Mesenchymal stem cell (in vitro differentiated cells and primary cell): ENCODE results near the gene MYT1.

ENCODE experiments used
- DNase-seq: peaks from one replicate; pipeline ENCODE4 v3.0.0-alpha.2; 2013
- H2AFZ ChIP-seq: one replicate; pipeline ENCODE4 v1.6.1; 2013; ENCODE audit warnings: low read depth, mild to moderate bottlenecking, control low read depth, inconsistent platforms, low read length, moderate library complexity
- H2AK5ac ChIP-seq: 2 replicates; pipeline ENCODE4 v1.6.1; 2013; ENCODE audit warnings: low read length, moderate library complexity, mild to moderate bottlenecking, inconsistent platforms; ENCODE audit not compliant: severe bottlenecking
- H2BK120ac ChIP-seq: one replicate; pipeline ENCODE4 v1.6.1; 2013; ENCODE audit warnings: low read depth, mild to moderate bottlenecking, inconsistent platforms, low read length, moderate library complexity
- H2BK12ac ChIP-seq, 2 experiments: one replicate each; pipeline ENCODE4 v1.6.1; 2013; ENCODE audit warnings: inconsistent platforms in 2 of 2, low read length in 2 of 2, mild to moderate bottlenecking in 2 of 2, moderate library complexity in 2 of 2, control low read depth in 1 of 2
- H2BK15ac ChIP-seq: one replicate; pipeline ENCODE4 v1.6.1; 2013; ENCODE audit warnings: mild to moderate bottlenecking, low read depth, inconsistent platforms; ENCODE audit not compliant: poor library complexity, severe bottlenecking
- H2BK5ac ChIP-seq: 2 replicates; pipeline ENCODE4 v1.6.1; 2013; ENCODE audit warnings: low read depth, mild to moderate bottlenecking, low read length, control low read depth, inconsistent platforms; ENCODE audit not compliant: poor library complexity, severe bottlenecking
- H3K14ac ChIP-seq, 2 experiments: one replicate each; pipeline ENCODE4 v1.6.1; 2013; ENCODE audit warnings: inconsistent platforms in 2 of 2, low read length in 2 of 2, control low read depth in 1 of 2, mild to moderate bottlenecking in 1 of 2, moderate library complexity in 1 of 2
- H3K18ac ChIP-seq, 2 experiments: one replicate each; pipeline ENCODE4 v1.6.1; 2013; ENCODE audit warnings: inconsistent platforms in 2 of 2, low read length in 2 of 2, control low read depth in 1 of 2, low read depth in 1 of 2, mild to moderate bottlenecking in 1 of 2
- H3K23ac ChIP-seq, 2 experiments: one replicate each; pipeline ENCODE4 v1.6.1; 2013; ENCODE audit warnings: inconsistent platforms in 2 of 2, low read length in 2 of 2, mild to moderate bottlenecking in 2 of 2, moderate library complexity in 2 of 2, control low read depth in 1 of 2
- H3K27ac ChIP-seq: 2 replicates; pipeline ENCODE4 v1.5.1; 2013; ENCODE audit warnings: mild to moderate bottlenecking, moderate library complexity, low read length, control low read depth, inconsistent platforms; ENCODE audit not compliant: poor library complexity, severe bottlenecking
- H3K27me3 ChIP-seq, 2 experiments: 2 replicates each; pipeline versions ENCODE4 v1.6.1 to v1.7.0; 2013; ENCODE audit warnings: low read length in 2 of 2, mild to moderate bottlenecking in 2 of 2, moderate library complexity in 2 of 2, control low read depth in 1 of 2, inconsistent platforms in 1 of 2; ENCODE audit not compliant: control insufficient read depth in 1 of 2, insufficient read depth in 1 of 2
- H3K36me3 ChIP-seq, 2 experiments: 2 replicates each; pipeline versions ENCODE4 v1.6.1 to v1.7.0; 2013; ENCODE audit warnings: low read length in 2 of 2, control low read depth in 1 of 2, inconsistent platforms in 1 of 2, low read depth in 1 of 2, mild to moderate bottlenecking in 1 of 2; ENCODE audit not compliant: insufficient read depth in 2 of 2, control insufficient read depth in 1 of 2
- H3K4ac ChIP-seq, 2 experiments: one replicate each; pipeline ENCODE4 v1.6.1; 2013; ENCODE audit warnings: inconsistent platforms in 2 of 2, low read length in 2 of 2, mild to moderate bottlenecking in 2 of 2, moderate library complexity in 2 of 2, control low read depth in 1 of 2, low read depth in 1 of 2
- H3K4me1 ChIP-seq: 2 replicates; pipeline ENCODE4 v1.6.1; 2013; ENCODE audit warnings: low read depth, low read length, control low read depth; ENCODE audit not compliant: control insufficient read depth, insufficient read depth
- H3K4me2 ChIP-seq: 2 replicates; pipeline ENCODE4 v1.6.1; 2013; ENCODE audit warnings: low read length, mild to moderate bottlenecking, inconsistent platforms; ENCODE audit not compliant: poor library complexity, severe bottlenecking
- H3K4me3 ChIP-seq, 2 experiments: 2 replicates each; pipeline versions ENCODE4 v1.5.1 to v1.7.0; 2013; ENCODE audit warnings: low read length in 2 of 2, mild to moderate bottlenecking in 2 of 2, control low read depth in 1 of 2, low read depth in 1 of 2; ENCODE audit not compliant: insufficient read depth in 1 of 2
- H3K79me1 ChIP-seq: replicated peaks from 2 replicates; pipeline ENCODE4 v1.6.1; 2013; ENCODE audit warnings: mild to moderate bottlenecking, control low read depth, low read length, inconsistent platforms; ENCODE audit not compliant: poor library complexity, severe bottlenecking
- H3K9ac ChIP-seq: 2 replicates; pipeline ENCODE4 v1.7.0; 2013; ENCODE audit warnings: mild to moderate bottlenecking, low read length, moderate library complexity
- H3K9me3 ChIP-seq: 2 replicates; pipeline ENCODE4 v1.7.0; 2013; ENCODE audit warnings: mild to moderate bottlenecking, low read length; ENCODE audit not compliant: control insufficient read depth
- H4K8ac ChIP-seq: one replicate; pipeline ENCODE4 v1.6.1; 2013; ENCODE audit warnings: inconsistent platforms, mild to moderate bottlenecking, low read length, moderate library complexity
- H4K91ac ChIP-seq: one replicate; pipeline ENCODE4 v1.6.1; 2013; ENCODE audit warnings: mild to moderate bottlenecking, low read length, inconsistent platforms
- WGBS: methylation state at CpG from one replicate; pipeline ENCODE4 v1.1.7; 2013; ENCODE audit warnings: mixed read lengths; 5-methylcytosine and 5-hydroxymethylcytosine counted together

Gene MYT1

DNA sequence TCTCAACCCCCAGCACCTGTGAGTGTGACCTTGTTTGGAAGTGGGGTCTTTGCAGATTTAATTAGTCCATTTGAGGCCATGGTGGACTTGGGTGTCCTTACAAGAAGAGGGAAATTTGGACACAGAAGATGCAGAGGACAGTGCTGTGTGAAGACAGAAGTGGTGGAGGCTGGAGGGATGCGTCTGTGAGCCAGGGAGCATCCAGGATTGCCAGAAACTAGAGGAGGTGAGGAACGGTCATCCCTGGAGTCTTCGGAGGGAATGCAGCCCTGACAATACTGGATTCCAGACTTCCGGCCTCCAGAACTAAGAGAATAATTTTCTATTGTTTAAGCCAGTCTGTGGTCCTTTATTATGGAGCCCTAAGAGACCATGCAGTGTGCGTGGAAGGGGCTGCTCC is 34.0 kb upstream of the MYT1 start:
- H2BK120ac ChIP-seq = no peak overlapping the region
- H3K18ac ChIP-seq = no peak overlapping the region
- no peak overlapping the region for H3K4me3 ChIP-seq
- no peaks in the 10 kb centered on the region for H3K79me1 ChIP-seq
- H4K8ac ChIP-seq = no peak overlapping the region
- peaks cover 7 to 43% of the 10 kb centered on the region in 2 experiments for H3K27me3 ChIP-seq
- H3K4me1 ChIP-seq = no peaks in the 10 kb centered on the region
- 87% methylated on average over 5 of the region's 5 CpGs for WGBS
- no peak overlapping the region for H2AFZ ChIP-seq
- H3K4ac ChIP-seq = no peak overlapping the region
- no peak overlapping the region for H2AK5ac ChIP-seq
- H3K4me2 ChIP-seq = no peak overlapping the region
- H4K91ac ChIP-seq = no peak overlapping the region
- H3K9ac ChIP-seq = no peak overlapping the region
- H3K9me3 ChIP-seq = peaks cover 3% of the 10 kb centered on the region
- no peak overlapping the region for H3K23ac ChIP-seq
- no peak overlapping the region for H3K14ac ChIP-seq
- H3K36me3 ChIP-seq = no peaks in the 10 kb centered on the region
- no peak overlapping the region for H3K27ac ChIP-seq
- no peak overlapping the region for H2BK15ac ChIP-seq
- no peak overlapping the region for H2BK5ac ChIP-seq
- DNase-seq = no peak
- no peak overlapping the region for H2BK12ac ChIP-seq

DNA sequence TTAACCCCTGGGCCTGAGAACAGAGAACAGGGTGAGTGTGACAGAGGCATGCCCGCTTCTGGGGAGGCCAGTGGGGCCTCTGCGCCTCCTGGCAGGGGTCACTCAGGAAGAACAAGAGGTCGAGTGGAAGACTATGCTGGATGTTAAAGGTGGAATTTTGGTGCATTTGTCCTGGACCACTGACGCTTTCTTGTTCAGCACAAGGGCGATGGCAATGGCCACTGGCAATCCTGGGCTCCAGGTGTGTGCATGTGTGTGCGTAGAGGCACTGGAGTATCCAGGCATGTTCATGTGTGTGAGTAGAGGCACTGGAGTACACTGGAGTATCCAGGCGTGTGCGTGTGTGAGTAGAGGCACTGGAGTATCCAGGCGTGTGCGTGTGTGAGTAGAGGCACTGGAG is 33.4 kb upstream of the MYT1 start:
- Histone ChIP-seq H3K18ac (no peak overlapping the region), H3K4me3 (no peak overlapping the region), H3K27me3 (peaks cover 7 to 46% of the 10 kb centered on the region in 2 experiments), H3K4me2 (no peak overlapping the region), H3K14ac (no peak overlapping the region), H3K27ac (no peak overlapping the region), H4K8ac (no peak overlapping the region), H3K4me1 (no peaks in the 10 kb centered on the region), H3K36me3 (no peaks in the 10 kb centered on the region), H4K91ac (no peak overlapping the region), H2AFZ (no peak overlapping the region), H2BK15ac (no peak overlapping the region), H2BK12ac (no peak overlapping the region), H2BK5ac (no peak overlapping the region), H3K23ac (no peak overlapping the region), H3K4ac (no peak overlapping the region), H3K9me3 (peaks cover 3% of the 10 kb centered on the region), H3K79me1 (no peaks in the 10 kb centered on the region), H2BK120ac (no peak overlapping the region), H2AK5ac (no peak overlapping the region), H3K9ac (no peak overlapping the region)
- 78% methylated on average over 10 of the region's 10 CpGs for WGBS
- no peak for DNase-seq

DNA sequence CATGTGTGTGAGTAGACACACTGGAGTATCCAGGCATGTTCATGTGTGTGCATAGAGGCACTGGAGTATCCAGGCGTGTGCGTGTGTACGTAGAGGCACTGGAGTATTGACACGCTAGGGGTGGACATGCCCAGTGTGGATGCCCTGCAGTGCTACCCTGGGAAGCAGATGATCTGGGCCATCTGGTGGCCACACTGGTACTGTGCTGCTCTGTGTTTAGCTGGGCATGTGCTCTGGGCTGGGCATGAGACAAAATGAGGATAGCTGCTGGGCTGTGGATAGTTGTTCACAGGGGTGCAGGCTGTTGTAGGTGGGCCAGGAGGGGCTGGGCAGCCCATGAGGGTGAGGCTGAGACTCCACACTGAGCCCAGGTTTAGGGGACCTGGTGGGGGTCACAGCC is 32.8 kb upstream of the MYT1 start:
- Histone ChIP-seq H3K4me1 (no peaks in the 10 kb centered on the region), H3K4ac (no peak overlapping the region), H2AK5ac (no peak overlapping the region), H2BK5ac (no peak overlapping the region), H3K79me1 (no peaks in the 10 kb centered on the region), H2BK12ac (no peak overlapping the region), H3K4me3 (no peak overlapping the region), H3K18ac (no peak overlapping the region), H4K91ac (no peak overlapping the region), H2BK120ac (no peak overlapping the region), H3K9me3 (peaks cover 3% of the 10 kb centered on the region), H3K23ac (no peak overlapping the region), H3K14ac (no peak overlapping the region), H4K8ac (no peak overlapping the region), H3K9ac (no peak overlapping the region), H3K36me3 (no peaks in the 10 kb centered on the region), H3K27ac (no peak overlapping the region), H2BK15ac (no peak overlapping the region), H3K27me3 (peaks cover 10 to 44% of the 10 kb centered on the region in 2 experiments), H3K4me2 (no peak overlapping the region), H2AFZ (no peak overlapping the region)
- WGBS = 93% methylated on average over 4 of the region's 4 CpGs
- DNase-seq = peak; percentile 7

DNA sequence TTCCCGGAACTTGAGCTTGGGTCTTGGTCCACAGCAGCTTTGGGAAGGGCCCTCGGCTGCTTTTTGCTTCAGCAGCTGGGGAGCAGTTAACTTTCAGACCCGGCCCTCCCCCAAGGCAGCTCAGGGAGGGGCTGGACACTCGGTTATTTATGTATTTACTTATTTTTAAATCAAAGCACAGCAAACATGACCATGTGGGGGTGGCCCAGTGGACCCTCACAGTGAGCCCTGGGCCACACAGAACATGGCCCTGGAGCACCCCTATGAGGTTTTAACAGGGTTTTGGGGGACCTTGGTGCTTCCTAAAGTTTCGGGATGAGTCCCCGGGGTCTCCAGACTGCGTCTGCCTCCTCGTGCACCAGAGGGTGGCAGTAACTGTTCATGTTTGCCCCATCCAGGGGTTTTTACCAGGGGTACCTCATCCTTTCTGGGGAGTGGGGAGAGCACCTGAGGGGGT is 30.3 kb upstream of the MYT1 start:
- no peak overlapping the region for H2BK120ac ChIP-seq
- H2BK15ac ChIP-seq = no peak overlapping the region
- H3K36me3 ChIP-seq = no peaks in the 10 kb centered on the region
- H2AFZ ChIP-seq = no peak overlapping the region
- no peaks in the 10 kb centered on the region for H3K79me1 ChIP-seq
- H3K14ac ChIP-seq = no peak overlapping the region
- WGBS = 37% methylated on average over 4 of the region's 8 CpGs
- H4K8ac ChIP-seq = no peak overlapping the region
- no peaks in the 10 kb centered on the region for H3K4me1 ChIP-seq
- no peak overlapping the region for H3K9ac ChIP-seq
- H3K23ac ChIP-seq = no peak overlapping the region
- DNase-seq = no peak
- no peak overlapping the region for H3K4ac ChIP-seq
- no peak overlapping the region for H2AK5ac ChIP-seq
- no peaks in the 10 kb centered on the region for H3K9me3 ChIP-seq
- no peak overlapping the region for H3K18ac ChIP-seq
- H4K91ac ChIP-seq = no peak overlapping the region
- no peak overlapping the region for H3K4me3 ChIP-seq
- no peak overlapping the region for H2BK5ac ChIP-seq
- no peak overlapping the region for H2BK12ac ChIP-seq
- peaks cover 9 to 37% of the 10 kb centered on the region in 2 experiments for H3K27me3 ChIP-seq
- H3K4me2 ChIP-seq = no peak overlapping the region
- no peak overlapping the region for H3K27ac ChIP-seq
